Effector memory CD8-positive, alpha-beta T cell (primary cell): ENCODE data around the gene SDHD.
"Not testable (repeated sequence)": the region's sequence is repeated elsewhere in the genome, so short reads cannot be mapped to it uniquely, and the experiment has no call there.

Source experiments
- ATAC-seq: fragments of 150-1000 bp; cut with Tn5 transposase; replicated peaks from 2 replicates; pipeline ENCODE4 v1.10.0; 2021; ENCODE audit warnings: mild to moderate bottlenecking, moderate library complexity
- DNase-seq, 3 experiments: peaks; one replicate each; pipeline ENCODE4 v3.0.0; 2021
- H3K27ac Mint-ChIP-seq, 2 donors: one replicate each; pipeline ENCODE4 v1.8.0; 2022; ENCODE audit warnings: mild to moderate bottlenecking in 2 of 2, mixed read lengths in 2 of 2, moderate library complexity in 2 of 2
- H3K27me3 Mint-ChIP-seq, 2 donors: one replicate each; pipeline ENCODE4 v1.8.0; 2022; ENCODE audit warnings: mixed read lengths in 2 of 2
- H3K36me3 Mint-ChIP-seq: one replicate; pipeline ENCODE4 v1.8.0; 2022; ENCODE audit warnings: mild to moderate bottlenecking, moderate library complexity, mixed read lengths; ENCODE audit not compliant: insufficient read depth
- H3K4me1 Mint-ChIP-seq, 2 donors: one replicate each; pipeline ENCODE4 v1.8.0; 2022; ENCODE audit warnings: low read depth in 2 of 2, mixed read lengths in 2 of 2
- H3K4me3 Mint-ChIP-seq, 2 donors: one replicate each; pipeline ENCODE4 v1.8.0; 2022; ENCODE audit warnings: mild to moderate bottlenecking in 2 of 2, mixed read lengths in 2 of 2, moderate library complexity in 2 of 2
- H3K9me3 Mint-ChIP-seq, 2 donors: one replicate each; pipeline ENCODE4 v1.8.0; 2022; ENCODE audit warnings: mixed read lengths in 2 of 2

SDHD gene

GRCh38 chr11:112073941-112074811 is 12.5 kb upstream of the SDHD start, which contains the start of the genes NKAPD1 and PIH1D2:
TSS of gene NKAPD1 (plus strand) at chr11:112074299. CDS start at chr11:112075575, 1,276 bp downstream.
TSS of gene PIH1D2 (minus strand) at chr11:112074017. CDS start at chr11:112073174, 843 bp downstream.
- Mint-ChIP-seq H3K27me3 (peaks cover 11 to 18% of the 10 kb centered on the region in 2 donors), H3K4me1 (peaks cover 10 to 19% of the 10 kb centered on the region in 2 donors), H3K27ac (peak within 1 kb of the TSS; percentile 93 to 96), H3K36me3 (peaks cover 29% of the 10 kb centered on the region), H3K9me3 (no peaks in the 10 kb centered on the region), H3K4me3 (peak within 1 kb of the TSS; percentile 85 to 91)
- DNase-seq = peak; percentile 79 to 84 (median 81)
- ATAC-seq = peak; percentile 91

GRCh38 chr11:112082729-112083128 is 3.9 kb upstream of the SDHD start:
- H3K9me3 Mint-ChIP-seq = no peaks in the 10 kb centered on the region
- DNase-seq (no peak), ATAC-seq (no peak)
- peaks cover 77% of the 10 kb centered on the region for H3K36me3 Mint-ChIP-seq
- peaks cover 23 to 24% of the 10 kb centered on the region in 2 donors for H3K4me1 Mint-ChIP-seq
- H3K27ac Mint-ChIP-seq = peak overlapping the region in 1 of 2 donors; percentile 21
- no peaks in the 10 kb centered on the region for H3K27me3 Mint-ChIP-seq
- no peak overlapping the region for H3K4me3 Mint-ChIP-seq

GRCh38 chr11:112085822-112086421 is 751 bp upstream of the SDHD start:
- peaks cover 37 to 43% of the 10 kb centered on the region in 2 donors for H3K4me1 Mint-ChIP-seq
- H3K9me3 Mint-ChIP-seq = no peaks in the 10 kb centered on the region
- peak overlapping the region; percentile 96 to 100 for H3K4me3 Mint-ChIP-seq
- H3K36me3 Mint-ChIP-seq = peaks cover 72% of the 10 kb centered on the region
- no peak for DNase-seq
- no peaks in the 10 kb centered on the region for H3K27me3 Mint-ChIP-seq
- peak overlapping the region; percentile 98 for H3K27ac Mint-ChIP-seq
- ATAC-seq = peak; percentile 37

DNA sequence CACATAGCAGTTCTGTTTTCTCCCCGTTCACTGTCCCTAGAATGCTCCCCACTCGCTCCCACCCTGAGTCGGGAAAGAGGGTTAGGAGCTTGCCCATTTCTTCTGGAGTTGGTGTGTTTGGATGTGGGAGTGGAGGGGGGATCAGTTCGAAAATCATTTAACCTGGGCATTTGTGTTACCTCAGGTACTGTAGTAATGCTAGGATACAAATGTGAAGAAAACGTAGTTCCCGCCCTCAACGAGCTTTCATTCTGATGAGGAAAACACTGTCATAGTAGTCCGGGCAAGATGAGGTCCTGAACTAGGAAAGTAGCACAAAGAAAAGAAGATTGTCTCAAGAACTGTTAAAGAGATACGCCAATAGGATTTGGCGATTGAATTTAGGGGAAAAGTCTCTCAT is 539 bp downstream of the SDHD start:
- H3K27ac Mint-ChIP-seq = peak overlapping the region; percentile 98
- H3K4me3 Mint-ChIP-seq = peak overlapping the region; percentile 96 to 100
- peaks cover 41 to 43% of the 10 kb centered on the region in 2 donors for H3K4me1 Mint-ChIP-seq
- DNase-seq (no peak), ATAC-seq (no peak)
- H3K9me3 Mint-ChIP-seq = no peaks in the 10 kb centered on the region
- no peaks in the 10 kb centered on the region for H3K27me3 Mint-ChIP-seq
- H3K36me3 Mint-ChIP-seq = peaks cover 72% of the 10 kb centered on the region

DNA sequence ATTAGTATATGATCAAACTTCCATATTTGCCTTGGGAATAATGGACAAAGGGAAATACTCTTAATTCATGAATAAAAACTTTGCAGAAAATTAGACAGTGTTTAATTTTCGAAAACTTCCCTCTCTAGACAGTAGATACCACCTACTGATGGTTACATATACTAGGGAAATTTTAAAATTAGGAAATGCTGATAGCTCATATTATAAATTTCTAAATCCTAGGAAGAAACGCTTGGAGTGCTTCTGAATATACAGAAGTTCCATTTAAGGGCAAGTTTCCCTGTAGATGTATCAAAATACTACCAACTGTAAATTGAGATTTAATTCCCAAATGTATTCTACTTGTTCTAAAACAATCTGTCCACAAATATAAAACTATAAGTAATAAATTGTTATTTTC is 8.6 kb downstream of the SDHD start:
- H3K27me3 Mint-ChIP-seq, H3K9me3 Mint-ChIP-seq, H3K27ac Mint-ChIP-seq, H3K4me3 Mint-ChIP-seq, DNase-seq, ATAC-seq, H3K4me1 Mint-ChIP-seq: not testable (repeated sequence)
- H3K36me3 Mint-ChIP-seq = peaks cover 40% of the 10 kb centered on the region

DNA sequence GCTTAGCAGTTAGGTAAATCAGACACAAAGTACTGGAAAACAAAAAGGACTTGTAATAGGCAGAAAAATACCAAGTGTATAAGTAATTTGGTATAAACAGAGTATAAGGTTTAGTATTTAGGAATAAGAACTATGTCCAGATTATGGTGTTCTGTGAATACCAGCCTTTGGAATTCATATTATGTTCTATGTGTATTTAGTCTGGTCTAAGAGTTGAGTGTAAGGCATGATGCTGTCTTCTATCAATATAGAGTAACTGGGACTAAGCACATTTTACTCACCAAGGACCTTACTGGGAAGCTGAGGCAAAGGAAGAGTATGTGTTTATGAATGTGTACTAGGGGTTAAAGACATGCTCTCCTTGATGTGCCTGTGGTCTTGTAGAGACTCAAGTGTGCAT is 9.5 kb downstream of the SDHD start:
- H3K36me3 Mint-ChIP-seq = peaks cover 33% of the 10 kb centered on the region
- H3K4me3 Mint-ChIP-seq = no peak overlapping the region
- H3K9me3 Mint-ChIP-seq = no peaks in the 10 kb centered on the region
- DNase-seq (no peak), ATAC-seq (no peak)
- H3K4me1 Mint-ChIP-seq = peaks cover 7 to 8% of the 10 kb centered on the region in 2 donors
- no peaks in the 10 kb centered on the region for H3K27me3 Mint-ChIP-seq
- H3K27ac Mint-ChIP-seq = no peak overlapping the region

DNA sequence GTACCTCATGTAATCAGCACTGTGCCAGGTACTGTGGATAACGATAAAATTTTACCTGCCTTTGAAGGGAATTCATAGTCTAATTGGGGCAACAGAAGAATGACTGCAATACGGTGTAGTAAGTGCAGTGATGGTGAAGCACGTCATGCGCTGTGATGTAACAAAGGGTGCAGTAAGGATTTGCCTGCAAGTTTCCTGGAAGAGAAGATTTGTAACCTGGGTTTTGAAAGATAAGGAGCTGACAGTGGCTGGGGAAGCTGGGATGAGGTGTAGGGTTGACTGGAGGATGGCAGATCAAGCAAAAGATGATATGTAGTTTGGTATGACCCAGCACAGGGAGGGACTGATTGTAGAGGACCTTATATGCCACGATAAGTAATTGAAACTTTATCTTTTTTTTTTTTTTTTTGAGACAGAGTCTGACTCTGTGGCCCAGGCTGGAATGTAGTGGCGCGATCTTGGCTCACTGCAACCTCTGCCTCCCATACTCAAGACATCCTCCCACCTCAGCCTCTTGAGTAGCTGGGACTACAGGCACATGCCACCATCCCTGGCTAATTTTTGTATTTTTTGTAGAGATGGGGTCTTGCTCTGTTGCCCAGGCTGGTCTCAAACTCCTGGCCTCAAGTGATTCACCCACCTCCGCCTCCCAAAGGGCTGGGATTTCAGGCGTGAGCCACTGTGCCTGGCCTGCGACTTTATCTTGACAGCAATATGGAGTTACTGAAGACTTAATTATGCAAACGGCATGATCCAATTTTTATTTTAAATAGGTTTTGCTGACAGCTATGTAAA is 11.3 kb downstream of the SDHD start:
- no peaks in the 10 kb centered on the region for H3K9me3 Mint-ChIP-seq
- H3K27me3 Mint-ChIP-seq = no peaks in the 10 kb centered on the region
- no peak overlapping the region for H3K4me3 Mint-ChIP-seq
- ATAC-seq = no peak
- H3K36me3 Mint-ChIP-seq = peaks cover 21% of the 10 kb centered on the region
- H3K27ac Mint-ChIP-seq = no peak overlapping the region
- H3K4me1 Mint-ChIP-seq = peaks cover 4 to 7% of the 10 kb centered on the region in 2 donors
- no peak for DNase-seq

GRCh38 chr11:112100462-112100861 is 13.8 kb downstream of the SDHD start:
- Mint-ChIP-seq H3K4me3 (no peak overlapping the region), H3K4me1 (peaks cover 4% of the 10 kb centered on the region in 2 donors), H3K36me3 (peaks cover 13% of the 10 kb centered on the region), H3K27me3 (no peaks in the 10 kb centered on the region), H3K9me3 (no peaks in the 10 kb centered on the region), H3K27ac (no peak overlapping the region)
- ATAC-seq (no peak), DNase-seq (no peak)

GRCh38 chr11:112103446-112103845 is 16.8 kb downstream of the SDHD start:
- DNase-seq (no peak), ATAC-seq (no peak)
- no peak overlapping the region for H3K4me3 Mint-ChIP-seq
- H3K27me3 Mint-ChIP-seq = no peaks in the 10 kb centered on the region
- no peak overlapping the region for H3K27ac Mint-ChIP-seq
- H3K4me1 Mint-ChIP-seq = no peaks in the 10 kb centered on the region
- no peaks in the 10 kb centered on the region for H3K36me3 Mint-ChIP-seq
- H3K9me3 Mint-ChIP-seq = no peaks in the 10 kb centered on the region

DNA sequence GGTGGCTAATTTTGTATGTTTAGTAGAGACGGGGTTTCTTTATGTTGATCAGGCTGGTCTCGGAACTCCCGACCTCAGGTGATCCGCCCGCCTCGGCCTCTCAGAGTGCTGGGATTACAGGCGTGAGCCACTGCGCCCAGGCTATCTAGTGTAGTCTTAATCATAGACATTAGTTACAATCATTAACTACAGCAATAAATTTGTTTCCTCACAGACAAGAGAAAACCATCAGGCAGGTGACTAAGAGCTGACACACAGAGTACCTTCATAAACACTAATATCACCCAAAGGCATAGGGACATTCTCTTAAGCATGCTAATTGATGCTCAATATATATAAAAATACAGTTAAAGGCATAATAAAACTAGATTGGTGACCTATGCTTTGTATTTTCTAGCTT is 19.4 kb downstream of the SDHD start:
- Mint-ChIP-seq H3K9me3 (no peaks in the 10 kb centered on the region), H3K4me1 (no peaks in the 10 kb centered on the region), H3K4me3 (no peak overlapping the region), H3K27ac (no peak overlapping the region), H3K27me3 (no peaks in the 10 kb centered on the region), H3K36me3 (no peaks in the 10 kb centered on the region)
- no peak for DNase-seq
- ATAC-seq = no peak

GRCh38 chr11:112113539-112114457 is 27.1 kb downstream of the SDHD start:
- DNase-seq (no peak), ATAC-seq (peak; percentile 65)
- Mint-ChIP-seq H3K9me3 (no peaks in the 10 kb centered on the region), H3K27me3 (no peaks in the 10 kb centered on the region), H3K4me1 (peaks cover 0 to 1% of the 10 kb centered on the region in 2 donors), H3K36me3 (no peaks in the 10 kb centered on the region), H3K4me3 (no peak overlapping the region), H3K27ac (peak overlapping the region; percentile 19 to 46)

- ATAC-seq = no peak
- no peaks in the 10 kb centered on the region for H3K9me3 Mint-ChIP-seq
These were observed 27.8 kb downstream of the SDHD start for GRCh38 chr11:112114460-112114859.

More at GRCh38 chr11:112114460-112114859, 27.8 kb downstream of the SDHD start:
- DNase-seq = no peak
- Mint-ChIP-seq H3K4me3 (no peak overlapping the region), H3K36me3 (no peaks in the 10 kb centered on the region), H3K4me1 (peaks cover 0 to 1% of the 10 kb centered on the region in 2 donors), H3K27ac (peak overlapping the region in 1 of 2 donors; percentile 19), H3K27me3 (no peaks in the 10 kb centered on the region)
